A549 (cell line): ENCODE data around the gene TBCA. TPM values are rescaled to one million over a fixed set of nuclear protein-coding genes. Genes with fewer than 3 reads are reported as not detected.

Experiments
- ATAC-seq, 2 experiments: fragments of 200-7000 bp in 1 of 2; fragments of >200 bp in 1 of 2; cut with Nextera tagmentation in 1 of 2; cut with Tn5 transposase in 1 of 2; 3 replicates each; pipeline versions ENCODE4 v1.8.0 to v1.9.1; 2018 to 2020; ENCODE audit warnings: mild to moderate bottlenecking in 1 of 2, moderate library complexity in 1 of 2
- CTCF ChIA-PET: fragments of 300-600 bp; sonication (Branson Sonifier 250); formaldehyde crosslinking; extraction: SDS; loops from one replicate; lab custom pipeline; 2021; ENCODE audit warnings: antibody characterized with exemption, inconsistent platforms; lab: Yijun Ruan, JAX
- POLR2A ChIA-PET: fragments of 350-600 bp; formaldehyde crosslinking; extraction: SDS; loops from one replicate; lab custom pipeline; 2021; ENCODE audit warnings: antibody characterized with exemption, inconsistent platforms; lab: Yijun Ruan, JAX
- DNase-seq, 2 experiments: peaks; one replicate each; pipeline versions ENCODE4 v3.0.0 to v3.0.0-alpha.2; 2011 to 2016; ENCODE audit warnings: low read depth in 1 of 2, low spot score in 1 of 2
- FAIRE-seq: peaks from 2 replicates; lab custom pipeline; 2011; peaks lifted over from hg19 to GRCh38; lab: Jason Lieb, UNC
- H3K27ac ChIP-seq, 2 experiments: fragments of >200 bp; sonication (Bioruptor Twin); formaldehyde crosslinking; 3 replicates each; pipeline ENCODE4 v1.5.1; 2016 to 2017
- H3K4me1 ChIP-seq: fragments of >200 bp; sonication (Bioruptor Twin); formaldehyde crosslinking; 3 replicates; pipeline ENCODE4 v1.6.1; 2016
- H3K4me2 ChIP-seq: fragments of >200 bp; sonication (Bioruptor Twin); formaldehyde crosslinking; 3 replicates; pipeline ENCODE4 v1.6.1; 2016
- H3K4me3 ChIP-seq: fragments of >200 bp; sonication (Bioruptor Twin); formaldehyde crosslinking; 3 replicates; pipeline ENCODE4 v1.5.1; 2016
- H3K9me3 ChIP-seq: fragments of >200 bp; sonication (Bioruptor Twin); formaldehyde crosslinking; 3 replicates; pipeline ENCODE4 v1.6.1; 2016
- CBX2 ChIP-seq: fragments of 200-600 bp; sonication (generic); IDR thresholded peaks from 2 replicates; pipeline ENCODE4 v1.6.1; 2016; ENCODE audit warnings: low read depth, mild to moderate bottlenecking, borderline replicate concordance
- CBX8 ChIP-seq: fragments of 200-600 bp; sonication (generic); IDR thresholded peaks from 2 replicates; pipeline ENCODE4 v1.6.1; 2016
- CEBPB ChIP-seq, 2 experiments: fragments of >200 bp in 1 of 2; sonication (Bioruptor Twin) in 1 of 2; formaldehyde crosslinking in 1 of 2; IDR thresholded peaks; 2 replicates each; pipeline ENCODE4 v1.6.1; 2012 to 2016
- CHD4 ChIP-seq: fragments of 200-600 bp; sonication (generic); IDR thresholded peaks from 2 replicates; pipeline ENCODE4 v1.6.1; 2016; ENCODE audit warnings: antibody characterized with exemption, mild to moderate bottlenecking, borderline replicate concordance
- E2F6 ChIP-seq: IDR thresholded peaks from 2 replicates; pipeline ENCODE4 v1.6.1; 2012; ENCODE audit warnings: low read depth, borderline replicate concordance
- EHF ChIP-seq: fragments of 250-450 bp; sonication (Bioruptor Pico); IDR thresholded peaks from 2 replicates; pipeline ENCODE4 v1.5.0; 2020; ENCODE audit warnings: mild to moderate bottlenecking
- FOSB ChIP-seq: fragments of 250-450 bp; sonication (Bioruptor Pico); IDR thresholded peaks from 2 replicates; pipeline ENCODE4 v1.5.0; 2020; ENCODE audit warnings: mild to moderate bottlenecking, moderate library complexity
- HES2 ChIP-seq: fragments of >200 bp; sonication (Bioruptor Twin); formaldehyde crosslinking; IDR thresholded peaks from 2 replicates; pipeline ENCODE4 v1.6.1; 2016
- HOXA7 ChIP-seq: fragments of 250-450 bp; sonication (Bioruptor Pico); IDR thresholded peaks from 2 replicates; pipeline ENCODE4 v1.5.0; 2020; ENCODE audit warnings: mild to moderate bottlenecking, moderate library complexity
- HOXB13 ChIP-seq: fragments of 250-450 bp; sonication (Bioruptor Pico); IDR thresholded peaks from 2 replicates; pipeline ENCODE4 v1.5.0; 2020; ENCODE audit warnings: low read depth, mild to moderate bottlenecking, moderate library complexity
- HOXB5 ChIP-seq: fragments of 250-450 bp; sonication (Bioruptor Pico); IDR thresholded peaks from 2 replicates; pipeline ENCODE4 v1.5.0; 2020; ENCODE audit warnings: mild to moderate bottlenecking, moderate library complexity
- JUN ChIP-seq, 2 experiments: fragments of >200 bp; sonication (Bioruptor Twin); formaldehyde crosslinking; IDR thresholded peaks; 2 replicates in 1 of 2; 3 replicates in 1 of 2; pipeline ENCODE4 v1.6.1; 2016 to 2017
- JUNB ChIP-seq: fragments of >200 bp; sonication (Bioruptor Twin); formaldehyde crosslinking; IDR thresholded peaks from 2 replicates; pipeline ENCODE4 v1.6.1; 2016
- KDM1A ChIP-seq: fragments of 200-600 bp; sonication (generic); IDR thresholded peaks from 2 replicates; pipeline ENCODE4 v1.6.1; 2016; ENCODE audit warnings: low read depth, mild to moderate bottlenecking
- KDM5A ChIP-seq: fragments of 200-600 bp; sonication (generic); IDR thresholded peaks from 2 replicates; pipeline ENCODE4 v1.6.1; 2016; ENCODE audit warnings: antibody characterized with exemption, mild to moderate bottlenecking
- MYC ChIP-seq: IDR thresholded peaks from 2 replicates; pipeline ENCODE4 v1.6.1; 2012; ENCODE audit warnings: mild to moderate bottlenecking, inconsistent platforms, low read length, improper control_type of control experiment, borderline replicate concordance
- NFE2L2 ChIP-seq: fragments of 150-350 bp; conservative IDR thresholded peaks from 2 replicates; pipeline ENCODE4 v1.6.1; 2014; ENCODE audit warnings: low read length
- NPAS2 ChIP-seq: fragments of 250-450 bp; sonication (Bioruptor Pico); IDR thresholded peaks from 2 replicates; pipeline ENCODE4 v1.8.0; 2022; ENCODE audit warnings: mild to moderate bottlenecking, moderate library complexity, borderline replicate concordance
- NR3C1 ChIP-seq: fragments of >200 bp; sonication (Bioruptor Twin); formaldehyde crosslinking; IDR thresholded peaks from 3 replicates; pipeline ENCODE4 v1.6.1; 2017
- POLR2AphosphoS2 ChIP-seq: conservative IDR thresholded peaks from 2 replicates; pipeline ENCODE4 v1.6.1; 2012; ENCODE audit warnings: low read length, improper control_type of control experiment, inconsistent platforms
- TP53 ChIP-seq: fragments of 250-450 bp; sonication (Bioruptor Pico); IDR thresholded peaks from 2 replicates; pipeline ENCODE4 v1.5.0; 2021; ENCODE audit warnings: mild to moderate bottlenecking, moderate library complexity
- ZC3H11A ChIP-seq: fragments of 450-650 bp; IDR thresholded peaks from 2 replicates; pipeline ENCODE4 v1.6.1; 2014; ENCODE audit warnings: antibody characterized with exemption, mild to moderate bottlenecking
- ZNF302 ChIP-seq: fragments of 250-450 bp; sonication (Bioruptor Pico); IDR thresholded peaks from 2 replicates; pipeline ENCODE4 v1.9.0; 2021; ENCODE audit warnings: inconsistent platforms, mild to moderate bottlenecking, moderate library complexity
- ZSCAN20 ChIP-seq: fragments of 250-450 bp; sonication (Bioruptor Pico); IDR thresholded peaks from 2 replicates; pipeline ENCODE4 v1.8.0; 2022; ENCODE audit warnings: mild to moderate bottlenecking, moderate library complexity
- whole genome bisulfite sequencing: methylation state at CpG from one replicate; pipeline ENCODE4 v1.1.6; 2017; ENCODE audit errors: missing lambda C conversion rate; 5-methylcytosine and 5-hydroxymethylcytosine counted together
- polyA plus RNA-seq, 4 experiments: library from polyadenylated mRNA; depleted of rRNA in 3 of 4; stranded (reverse); fragments of >200 nt; fragmentation: RNase III in 1 of 4; extraction: RNeasy Plus Mini Kit Qiagen cat#74134 plus additional on column Dnase treatment in 1 of 4; gene quantifications; 2 replicates in 3 of 4; 3 replicates in 1 of 4; pipeline ENCODE4 v1.2.3, GENCODE V29; 2011 to 2017
- TF ChIP-seq, protein P1 (sequence below): fragments of 250-450 bp; sonication (Bioruptor Pico); IDR thresholded peaks from 2 replicates; pipeline ENCODE4 v1.5.0; 2021; ENCODE audit warnings: mild to moderate bottlenecking, moderate library complexity, borderline replicate concordance
- TF ChIP-seq, protein P2 (sequence below): fragments of >200 bp; sonication (Bioruptor Twin); formaldehyde crosslinking; IDR thresholded peaks from 3 replicates; pipeline ENCODE4 v1.6.1; 2016
- TF ChIP-seq, protein P3 (sequence below): fragments of 250-450 bp; sonication (Bioruptor Pico); IDR thresholded peaks from 2 replicates; pipeline ENCODE4 v1.5.0; 2020; ENCODE audit warnings: low read depth, mild to moderate bottlenecking, moderate library complexity
- TF ChIP-seq, protein P4 (sequence below): fragments of 450-650 bp; IDR thresholded peaks from 2 replicates; pipeline ENCODE4 v1.6.1; 2014; ENCODE audit warnings: antibody characterized with exemption
- TF ChIP-seq, protein P5 (sequence below): fragments of 200-600 bp; sonication (generic); IDR thresholded peaks from 2 replicates; pipeline ENCODE4 v1.6.1; 2016; ENCODE audit warnings: antibody characterized with exemption, mild to moderate bottlenecking, moderate library complexity

Gene TBCA
- polyA plus RNA-seq, 2 of the 4 experiments (the other 2 are of a cell fraction) = 373 to 484 TPM

DNA sequence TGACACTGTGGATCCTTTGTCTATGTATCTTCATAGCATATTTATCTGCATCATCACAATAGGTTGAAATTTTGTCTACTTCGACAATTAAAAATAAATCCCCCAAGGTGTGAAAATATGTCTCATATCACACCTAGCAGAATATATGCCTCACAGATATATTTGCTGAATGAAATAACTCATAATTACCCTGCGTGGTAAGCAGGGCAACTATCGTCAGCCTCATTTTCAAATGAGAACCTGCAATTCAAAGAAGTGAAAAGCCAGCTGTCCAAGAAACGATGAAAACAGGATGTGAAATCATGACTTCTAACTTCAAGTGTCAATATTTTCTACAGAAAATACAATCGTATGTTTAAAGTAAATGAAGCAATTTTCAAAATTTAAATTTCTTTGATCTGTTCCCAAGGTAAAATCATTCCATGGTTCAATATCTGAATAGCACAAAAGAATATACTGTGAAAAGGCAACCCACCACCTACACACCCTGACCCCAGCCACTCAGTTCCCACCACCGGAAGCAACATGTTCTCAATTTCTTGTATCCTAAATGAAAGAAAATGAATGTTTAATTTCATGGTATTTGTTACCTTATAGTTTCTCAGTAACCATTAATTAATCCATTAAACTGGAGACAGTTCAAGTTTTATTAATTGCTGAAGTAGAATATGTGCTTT lies 57.1 kb downstream of the TBCA start:
- ATAC-seq = no peak
- no peak for FAIRE-seq
- Histone ChIP-seq H3K4me2 (no peak overlapping the region), H3K4me3 (no peak overlapping the region), H3K4me1 (no peaks in the 10 kb centered on the region), H3K9me3 (no peaks in the 10 kb centered on the region)
- 91% methylated on average over 6 of the region's 6 CpGs for WGBS
- POLR2A ChIA-PET = no interaction called here
- TF ChIP-seq JUNB (no peak), NR3C1 (no peak), ZSCAN20 (no peak), MYC (no peak), NFE2L2 (no peak), HES2 (no peak), POLR2AphosphoS2 (no peak), KDM1A (no peak), CEBPB (IDR thresholded peaks at IDR 0.05) (no peak), FOSB (CRISPR knock-in tag) (no peak), HOXB13 (CRISPR knock-in tag) (no peak), TP53 (no peak), ZC3H11A (no peak), KDM5A (no peak), HOXA7 (CRISPR knock-in tag) (no peak), CBX8 (no peak)
- TF ChIP-seq, protein P1, sequence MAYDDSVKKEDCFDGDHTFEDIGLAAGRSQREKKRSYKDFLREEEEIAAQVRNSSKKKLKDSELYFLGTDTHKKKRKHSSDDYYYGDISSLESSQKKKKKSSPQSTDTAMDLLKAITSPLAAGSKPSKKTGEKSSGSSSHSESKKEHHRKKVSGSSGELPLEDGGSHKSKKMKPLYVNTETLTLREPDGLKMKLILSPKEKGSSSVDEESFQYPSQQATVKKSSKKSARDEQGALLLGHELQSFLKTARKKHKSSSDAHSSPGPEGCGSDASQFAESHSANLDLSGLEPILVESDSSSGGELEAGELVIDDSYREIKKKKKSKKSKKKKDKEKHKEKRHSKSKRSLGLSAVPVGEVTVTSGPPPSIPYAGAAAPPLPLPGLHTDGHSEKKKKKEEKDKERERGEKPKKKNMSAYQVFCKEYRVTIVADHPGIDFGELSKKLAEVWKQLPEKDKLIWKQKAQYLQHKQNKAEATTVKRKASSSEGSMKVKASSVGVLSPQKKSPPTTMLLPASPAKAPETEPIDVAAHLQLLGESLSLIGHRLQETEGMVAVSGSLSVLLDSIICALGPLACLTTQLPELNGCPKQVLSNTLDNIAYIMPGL (CRISPR knock-in tag) = no peak
- TF ChIP-seq, protein P2, sequence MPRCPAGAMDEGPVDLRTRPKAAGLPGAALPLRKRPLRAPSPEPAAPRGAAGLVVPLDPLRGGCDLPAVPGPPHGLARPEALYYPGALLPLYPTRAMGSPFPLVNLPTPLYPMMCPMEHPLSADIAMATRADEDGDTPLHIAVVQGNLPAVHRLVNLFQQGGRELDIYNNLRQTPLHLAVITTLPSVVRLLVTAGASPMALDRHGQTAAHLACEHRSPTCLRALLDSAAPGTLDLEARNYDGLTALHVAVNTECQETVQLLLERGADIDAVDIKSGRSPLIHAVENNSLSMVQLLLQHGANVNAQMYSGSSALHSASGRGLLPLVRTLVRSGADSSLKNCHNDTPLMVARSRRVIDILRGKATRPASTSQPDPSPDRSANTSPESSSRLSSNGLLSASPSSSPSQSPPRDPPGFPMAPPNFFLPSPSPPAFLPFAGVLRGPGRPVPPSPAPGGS = no peak
- TF ChIP-seq, protein P3, sequence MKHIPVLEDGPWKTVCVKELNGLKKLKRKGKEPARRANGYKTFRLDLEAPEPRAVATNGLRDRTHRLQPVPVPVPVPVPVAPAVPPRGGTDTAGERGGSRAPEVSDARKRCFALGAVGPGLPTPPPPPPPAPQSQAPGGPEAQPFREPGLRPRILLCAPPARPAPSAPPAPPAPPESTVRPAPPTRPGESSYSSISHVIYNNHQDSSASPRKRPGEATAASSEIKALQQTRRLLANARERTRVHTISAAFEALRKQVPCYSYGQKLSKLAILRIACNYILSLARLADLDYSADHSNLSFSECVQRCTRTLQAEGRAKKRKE = no peak
- TF ChIP-seq, protein P4, sequence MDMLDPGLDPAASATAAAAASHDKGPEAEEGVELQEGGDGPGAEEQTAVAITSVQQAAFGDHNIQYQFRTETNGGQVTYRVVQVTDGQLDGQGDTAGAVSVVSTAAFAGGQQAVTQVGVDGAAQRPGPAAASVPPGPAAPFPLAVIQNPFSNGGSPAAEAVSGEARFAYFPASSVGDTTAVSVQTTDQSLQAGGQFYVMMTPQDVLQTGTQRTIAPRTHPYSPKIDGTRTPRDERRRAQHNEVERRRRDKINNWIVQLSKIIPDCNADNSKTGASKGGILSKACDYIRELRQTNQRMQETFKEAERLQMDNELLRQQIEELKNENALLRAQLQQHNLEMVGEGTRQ = no peak
- TF ChIP-seq, all 56 proteins: peak for 0
- H3K27ac ChIP-seq = no peak overlapping the region
- no peak for DNase-seq
- CTCF ChIA-PET = no interaction called here

DNA sequence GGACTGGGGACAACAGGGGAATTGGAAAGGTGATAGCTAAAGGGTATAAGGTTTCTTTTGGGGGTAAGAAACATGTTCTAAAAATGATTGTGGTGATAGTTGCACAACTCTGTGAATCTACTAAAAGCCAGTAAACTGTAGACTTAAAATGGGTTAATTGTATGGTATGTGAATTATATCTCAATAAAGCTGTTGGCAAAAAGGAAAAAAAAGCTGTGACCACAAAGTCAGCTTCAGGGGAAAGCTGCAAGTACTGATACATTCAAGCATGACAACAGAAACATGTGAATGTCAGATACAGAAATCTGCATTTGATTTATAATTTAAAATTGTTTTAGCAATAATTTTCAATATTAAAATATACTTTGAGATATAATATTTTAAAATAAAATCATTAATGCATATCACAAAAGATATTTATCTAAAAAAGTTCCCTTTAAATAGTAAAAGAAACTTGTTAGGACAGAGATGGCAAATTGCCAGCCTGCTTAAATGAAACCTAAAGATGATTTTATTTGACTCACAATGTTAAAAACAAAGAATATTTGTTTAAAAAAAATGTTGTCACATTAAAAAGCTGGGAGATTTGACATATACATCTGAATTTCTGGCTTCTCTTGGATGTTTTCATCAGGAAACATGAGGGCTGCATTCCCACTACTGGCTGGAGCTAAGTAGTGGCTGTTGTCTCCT lies 66.0 kb downstream of the TBCA start:
- H3K27ac ChIP-seq = no peak overlapping the region
- CTCF ChIA-PET = no interaction called here
- no peaks in the 10 kb centered on the region for H3K9me3 ChIP-seq
- H3K4me1 ChIP-seq = no peaks in the 10 kb centered on the region
- POLR2A ChIA-PET = no interaction called here
- DNase-seq (no peak), FAIRE-seq (no peak), ATAC-seq (no peak)
- H3K4me2 ChIP-seq = no peak overlapping the region
- no peak overlapping the region for H3K4me3 ChIP-seq
- TF ChIP-seq CHD4 = no peak
- TF ChIP-seq HOXB5 (CRISPR knock-in tag) = no peak
- TF ChIP-seq JUN (IDR thresholded peaks at IDR 0.05) = no peak
- no peak for TF ChIP-seq NPAS2 (CRISPR knock-in tag)
- no peak for TF ChIP-seq ZNF302 (CRISPR knock-in tag)
- TF ChIP-seq E2F6 = no peak
- no peak for TF ChIP-seq NR3C1
- TF ChIP-seq HOXA7 (CRISPR knock-in tag) = no peak
- no peak for TF ChIP-seq CBX2
- TF ChIP-seq, protein P5, sequence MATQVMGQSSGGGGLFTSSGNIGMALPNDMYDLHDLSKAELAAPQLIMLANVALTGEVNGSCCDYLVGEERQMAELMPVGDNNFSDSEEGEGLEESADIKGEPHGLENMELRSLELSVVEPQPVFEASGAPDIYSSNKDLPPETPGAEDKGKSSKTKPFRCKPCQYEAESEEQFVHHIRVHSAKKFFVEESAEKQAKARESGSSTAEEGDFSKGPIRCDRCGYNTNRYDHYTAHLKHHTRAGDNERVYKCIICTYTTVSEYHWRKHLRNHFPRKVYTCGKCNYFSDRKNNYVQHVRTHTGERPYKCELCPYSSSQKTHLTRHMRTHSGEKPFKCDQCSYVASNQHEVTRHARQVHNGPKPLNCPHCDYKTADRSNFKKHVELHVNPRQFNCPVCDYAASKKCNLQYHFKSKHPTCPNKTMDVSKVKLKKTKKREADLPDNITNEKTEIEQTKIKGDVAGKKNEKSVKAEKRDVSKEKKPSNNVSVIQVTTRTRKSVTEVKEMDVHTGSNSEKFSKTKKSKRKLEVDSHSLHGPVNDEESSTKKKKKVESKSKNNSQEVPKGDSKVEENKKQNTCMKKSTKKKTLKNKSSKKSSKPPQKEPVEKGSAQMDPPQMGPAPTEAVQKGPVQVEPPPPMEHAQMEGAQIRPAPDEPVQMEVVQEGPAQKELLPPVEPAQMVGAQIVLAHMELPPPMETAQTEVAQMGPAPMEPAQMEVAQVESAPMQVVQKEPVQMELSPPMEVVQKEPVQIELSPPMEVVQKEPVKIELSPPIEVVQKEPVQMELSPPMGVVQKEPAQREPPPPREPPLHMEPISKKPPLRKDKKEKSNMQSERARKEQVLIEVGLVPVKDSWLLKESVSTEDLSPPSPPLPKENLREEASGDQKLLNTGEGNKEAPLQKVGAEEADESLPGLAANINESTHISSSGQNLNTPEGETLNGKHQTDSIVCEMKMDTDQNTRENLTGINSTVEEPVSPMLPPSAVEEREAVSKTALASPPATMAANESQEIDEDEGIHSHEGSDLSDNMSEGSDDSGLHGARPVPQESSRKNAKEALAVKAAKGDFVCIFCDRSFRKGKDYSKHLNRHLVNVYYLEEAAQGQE = no peak
- TF ChIP-seq KDM5A = no peak
- TF ChIP-seq KDM1A = no peak
- no peak for TF ChIP-seq EHF (CRISPR knock-in tag)
- TF ChIP-seq JUNB = no peak
